GM12891 (cell line): Measurements from ENCODE around the gene UBE3D.

Source experiments
- DNase-seq: peaks from one replicate; pipeline ENCODE4 v3.0.0; 2011; ENCODE audit warnings: low spot score; ENCODE audit not compliant: insufficient read length
- FAIRE-seq: peaks from 2 replicates; lab custom pipeline; 2011; peaks lifted over from hg19 to GRCh38; lab: Jason Lieb, UNC
- PAX5 ChIP-seq: IDR thresholded peaks from 2 replicates; pipeline ENCODE4 v1.6.1; 2011; ENCODE audit warnings: low read length, moderate library complexity, mild to moderate bottlenecking; ENCODE audit not compliant: insufficient read depth, severe bottlenecking
- POLR2A ChIP-seq: IDR thresholded peaks from 2 replicates; pipeline ENCODE4 v1.6.1; 2011; ENCODE audit warnings: low read depth, low read length, control low read depth
- POLR2AphosphoS5 ChIP-seq: IDR thresholded peaks from 2 replicates; pipeline ENCODE4 v1.6.1; 2011; ENCODE audit warnings: low read depth, low read length, control low read depth
- POU2F2 ChIP-seq: IDR thresholded peaks from 2 replicates; pipeline ENCODE4 v1.6.1; 2011; ENCODE audit warnings: low read depth, mild to moderate bottlenecking, control low read depth, low read length, moderate library complexity
- SPI1 ChIP-seq: IDR thresholded peaks from 2 replicates; pipeline ENCODE4 v1.6.1; 2011; ENCODE audit warnings: low read depth, low read length, control low read depth
- TAF1 ChIP-seq: IDR thresholded peaks from 2 replicates; pipeline ENCODE4 v1.6.1; 2011; ENCODE audit warnings: low read depth, low read length, control low read depth

The UBE3D gene

DNA sequence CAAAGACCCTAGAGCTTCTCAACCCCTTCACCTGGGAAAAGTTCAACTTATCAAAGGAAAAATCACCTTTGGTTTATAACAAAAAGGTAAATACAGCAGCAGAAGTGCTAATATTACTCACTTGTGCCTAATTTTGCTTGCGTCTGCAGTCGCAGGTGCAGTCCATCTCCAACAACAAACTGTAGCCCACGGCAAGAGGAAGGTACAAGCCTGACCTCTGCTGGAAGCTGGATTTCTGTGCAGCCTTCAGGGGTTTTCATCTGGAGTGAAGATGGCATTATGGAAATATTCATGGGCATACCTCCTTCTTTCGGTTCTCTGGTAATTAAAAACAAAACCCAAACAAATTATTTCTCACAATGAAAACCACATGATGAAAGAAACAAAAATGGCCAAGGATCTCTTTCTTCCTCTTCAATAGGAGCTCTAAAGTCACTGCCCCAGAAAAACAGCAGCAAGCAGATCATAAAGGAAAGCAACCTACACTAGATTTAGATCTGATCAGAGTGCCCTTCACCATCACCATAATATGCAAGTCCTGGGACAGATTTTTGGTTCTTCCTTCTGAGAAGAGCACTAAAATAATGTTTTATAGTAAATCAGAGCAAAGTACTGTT lies 7.8 kb downstream of the UBE3D start:
- DNase-seq (no peak), FAIRE-seq (peak; percentile 91)
- no peak for TF ChIP-seq POLR2A
- TF ChIP-seq TAF1 = no peak
- TF ChIP-seq POU2F2 = no peak
- no peak for TF ChIP-seq SPI1
- no peak for TF ChIP-seq PAX5
- no peak for TF ChIP-seq POLR2AphosphoS5

DNA sequence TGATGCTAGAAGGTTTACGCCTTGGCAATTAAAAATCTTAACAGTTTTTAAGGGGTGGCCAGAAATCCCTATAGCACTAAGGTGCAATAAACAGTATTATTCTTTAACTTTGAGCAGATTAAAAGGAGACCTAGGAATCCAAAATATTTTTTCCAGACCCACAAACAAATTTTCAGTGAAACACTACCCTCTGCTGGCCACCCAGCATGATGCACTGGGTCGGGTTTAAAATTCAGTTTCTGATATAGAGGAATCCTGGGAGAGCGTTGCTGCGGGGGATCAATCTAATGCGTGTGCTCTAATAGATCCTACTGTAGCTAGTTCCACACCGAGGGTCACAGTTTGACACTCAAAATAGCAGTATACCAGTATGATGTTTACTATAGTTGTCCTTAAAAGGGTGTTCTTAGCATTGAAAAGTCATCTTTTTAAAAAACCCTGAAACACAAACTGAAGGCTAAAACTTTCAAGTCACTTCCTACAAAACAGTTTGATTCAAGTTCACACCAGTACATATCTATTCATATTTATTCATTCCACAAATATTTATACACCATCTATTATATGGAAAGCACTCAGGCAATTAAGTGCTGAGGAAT lies 10.2 kb downstream of the UBE3D start:
- FAIRE-seq = peak; percentile 77
- no peak for TF ChIP-seq POLR2AphosphoS5
- no peak for TF ChIP-seq POLR2A
- TF ChIP-seq POU2F2 = no peak
- no peak for TF ChIP-seq PAX5
- no peak for TF ChIP-seq TAF1
- TF ChIP-seq SPI1 = no peak
- no peak for DNase-seq

DNA sequence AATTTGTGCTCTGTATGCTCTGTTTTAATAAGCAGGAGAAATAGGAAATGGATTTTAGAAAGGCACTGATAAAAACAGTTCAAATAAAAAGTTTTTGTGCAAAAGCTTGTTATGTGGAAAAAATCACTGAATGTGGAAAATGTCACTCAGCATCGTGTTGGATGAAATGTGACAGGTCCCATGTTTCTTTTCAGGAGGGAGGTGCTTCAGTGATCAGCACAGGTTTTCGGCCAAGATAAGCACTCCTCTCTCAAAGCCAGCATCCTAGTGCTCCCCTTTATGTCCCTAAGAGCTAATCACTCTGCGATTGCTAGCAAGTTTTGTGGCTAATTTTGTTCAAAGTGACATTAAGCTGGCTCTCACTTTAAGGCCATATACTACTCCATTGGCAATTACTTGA lies 12.0 kb downstream of the UBE3D start:
- DNase-seq = no peak
- TF ChIP-seq POU2F2 (no peak), POLR2A (no peak), TAF1 (no peak), SPI1 (no peak), PAX5 (no peak), POLR2AphosphoS5 (no peak)
- no peak for FAIRE-seq

DNA sequence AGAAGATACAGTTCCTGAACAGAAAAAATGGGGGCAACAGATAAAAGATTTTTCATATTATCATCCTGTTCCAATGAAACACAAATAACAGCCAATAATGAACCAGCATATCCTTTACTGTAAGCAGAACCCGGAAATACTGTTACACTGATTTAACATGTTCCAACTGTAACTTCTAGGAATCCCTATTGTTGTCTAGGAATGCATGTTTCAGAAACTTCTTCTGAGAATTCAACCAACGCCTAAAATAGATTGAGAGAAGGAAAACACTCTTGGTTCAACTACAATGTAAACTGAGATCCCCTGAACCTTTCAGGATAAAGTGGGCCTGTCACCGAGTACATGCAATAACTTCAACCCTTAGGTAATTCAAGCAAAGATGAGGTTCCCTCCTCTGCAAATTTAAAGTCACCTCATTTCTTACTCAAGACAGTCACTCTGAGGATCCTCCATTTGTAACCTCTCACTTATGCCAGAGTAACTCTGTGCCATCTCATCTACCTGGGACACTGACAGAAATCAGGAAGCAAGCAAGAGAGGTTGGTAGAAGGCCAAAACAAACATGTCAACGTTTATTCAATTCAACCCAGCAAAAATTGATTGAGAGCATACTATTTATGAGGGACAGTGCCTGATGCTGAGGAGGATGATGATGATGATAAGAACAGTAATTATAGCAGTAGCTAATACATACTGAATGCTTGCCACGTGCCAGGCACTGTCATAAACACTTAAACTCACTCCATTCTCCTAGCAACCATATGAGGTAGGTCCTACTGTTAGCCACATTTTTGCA lies 14.1 kb downstream of the UBE3D start:
- no peak for TF ChIP-seq POLR2A
- no peak for TF ChIP-seq POU2F2
- no peak for TF ChIP-seq POLR2AphosphoS5
- no peak for TF ChIP-seq SPI1
- TF ChIP-seq TAF1 = no peak
- no peak for TF ChIP-seq PAX5
- DNase-seq = no peak
- no peak for FAIRE-seq

DNA sequence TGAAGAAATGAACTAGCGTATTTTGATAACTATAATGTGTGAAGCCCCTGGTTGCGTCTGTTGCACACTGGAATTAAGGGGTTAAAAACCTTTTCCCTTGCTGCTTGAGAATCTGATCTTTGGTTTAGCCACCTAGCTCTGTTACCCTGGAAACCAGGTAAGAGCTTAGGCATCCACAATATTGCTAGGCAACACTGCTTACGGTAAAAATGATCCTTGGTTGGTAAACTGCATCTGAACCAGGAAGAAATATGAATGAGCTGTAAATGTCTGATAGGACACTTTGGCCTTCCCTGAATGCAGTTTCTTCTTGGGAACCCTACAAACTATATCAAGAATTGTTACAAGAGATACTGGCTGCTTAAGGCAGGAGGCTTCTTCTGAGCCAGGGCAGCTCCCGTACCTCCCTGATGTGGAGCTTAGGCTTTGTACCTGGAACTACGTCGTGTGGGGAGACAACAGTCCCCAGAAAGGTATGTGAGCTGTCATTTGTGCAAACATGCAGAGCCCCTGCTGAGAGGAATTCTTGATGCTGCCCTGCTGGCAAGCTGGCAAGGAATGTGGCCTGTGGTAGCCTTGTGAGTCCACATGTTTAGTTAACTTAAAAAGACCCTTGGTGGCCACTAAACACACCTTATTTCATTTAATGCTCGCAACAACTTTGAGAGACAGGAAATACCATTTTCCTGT lies 18.4 kb downstream of the UBE3D start:
- DNase-seq (no peak), FAIRE-seq (no peak)
- TF ChIP-seq SPI1 = no peak
- no peak for TF ChIP-seq TAF1
- TF ChIP-seq POLR2A = no peak
- no peak for TF ChIP-seq POU2F2
- no peak for TF ChIP-seq POLR2AphosphoS5
- TF ChIP-seq PAX5 = no peak

DNA sequence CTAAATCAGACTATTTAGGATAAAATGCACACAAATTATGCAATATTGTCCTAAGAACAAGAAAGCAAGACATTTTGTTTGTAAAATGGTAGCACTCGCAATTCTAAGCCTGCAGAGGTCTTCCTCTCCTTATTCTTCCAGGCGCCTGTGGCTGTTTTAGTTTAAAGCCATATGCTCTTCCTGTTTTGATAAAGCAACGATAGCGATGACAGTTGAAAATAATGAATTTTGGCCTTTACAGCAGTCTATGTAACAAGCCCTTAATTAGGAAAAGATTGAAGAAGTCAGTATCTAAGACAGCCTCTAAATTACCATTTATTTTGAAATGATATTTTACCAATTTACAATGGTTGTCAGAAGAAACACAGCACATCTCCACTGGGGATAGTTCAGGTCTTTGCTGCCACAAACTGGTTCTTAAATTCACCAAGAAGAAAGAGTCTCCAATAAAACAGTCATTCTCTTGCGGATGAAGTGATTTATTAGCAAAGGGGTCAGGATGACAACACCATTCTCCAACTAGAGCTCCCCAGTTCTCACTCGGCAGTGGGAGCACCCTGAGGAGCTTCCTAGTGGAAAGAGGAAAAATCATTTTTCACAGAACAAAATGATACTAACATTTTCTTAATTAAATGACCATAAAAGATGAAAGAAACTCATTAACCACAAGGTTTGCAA lies 21.4 kb downstream of the UBE3D start:
- TF ChIP-seq POU2F2 = no peak
- no peak for TF ChIP-seq PAX5
- TF ChIP-seq TAF1 = no peak
- TF ChIP-seq POLR2A = no peak
- no peak for TF ChIP-seq SPI1
- DNase-seq (no peak), FAIRE-seq (no peak)

DNA sequence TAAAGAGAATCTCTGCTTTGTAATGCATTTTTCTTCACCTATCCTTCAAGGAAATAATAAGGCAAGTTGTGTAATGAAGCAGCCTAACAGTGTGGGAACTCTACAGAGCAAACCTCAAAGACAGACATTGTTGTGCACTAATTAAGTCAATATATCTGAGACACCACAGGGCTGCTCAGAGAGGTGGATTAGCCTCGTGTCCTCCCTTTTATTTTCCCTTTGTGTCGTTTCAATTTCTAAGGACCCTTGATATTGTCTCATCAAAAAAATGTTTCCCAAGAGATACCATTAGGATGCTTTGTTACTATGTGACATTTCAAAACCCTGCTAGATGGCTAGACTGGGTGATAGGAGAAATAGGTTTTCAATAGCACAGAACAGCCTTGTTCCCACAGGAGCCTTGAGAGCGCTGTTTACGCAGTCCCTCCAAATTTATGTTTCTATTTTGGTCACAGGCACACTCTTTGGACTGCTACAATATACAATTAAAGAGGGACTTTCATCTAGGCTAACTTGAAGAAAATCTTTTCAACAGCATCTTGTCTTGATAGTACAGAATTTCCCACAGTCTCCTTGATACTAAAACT lies 23.1 kb downstream of the UBE3D start:
- TF ChIP-seq POU2F2 (no peak), POLR2A (no peak), TAF1 (no peak), PAX5 (no peak), POLR2AphosphoS5 (no peak), SPI1 (no peak)
- DNase-seq (no peak), FAIRE-seq (no peak)

DNA sequence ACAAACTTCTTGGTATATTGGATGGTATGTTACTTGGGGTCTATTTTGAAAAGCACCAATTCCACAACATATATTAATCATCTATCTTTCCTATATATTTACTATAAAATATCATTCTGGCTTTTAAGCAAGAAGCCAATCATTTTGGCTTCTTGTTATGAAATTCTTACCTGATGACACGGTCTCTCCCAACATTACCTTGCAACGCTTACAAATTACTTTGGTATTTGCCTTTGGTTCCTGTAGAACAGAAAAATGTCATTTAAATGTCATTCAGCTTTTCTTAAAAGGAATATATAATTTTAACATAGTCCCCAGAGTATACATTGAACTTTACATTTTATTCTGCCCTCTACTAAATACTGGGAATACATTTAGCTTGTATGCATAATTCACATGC lies 27.4 kb downstream of the UBE3D start:
- DNase-seq (no peak), FAIRE-seq (no peak)

DNA sequence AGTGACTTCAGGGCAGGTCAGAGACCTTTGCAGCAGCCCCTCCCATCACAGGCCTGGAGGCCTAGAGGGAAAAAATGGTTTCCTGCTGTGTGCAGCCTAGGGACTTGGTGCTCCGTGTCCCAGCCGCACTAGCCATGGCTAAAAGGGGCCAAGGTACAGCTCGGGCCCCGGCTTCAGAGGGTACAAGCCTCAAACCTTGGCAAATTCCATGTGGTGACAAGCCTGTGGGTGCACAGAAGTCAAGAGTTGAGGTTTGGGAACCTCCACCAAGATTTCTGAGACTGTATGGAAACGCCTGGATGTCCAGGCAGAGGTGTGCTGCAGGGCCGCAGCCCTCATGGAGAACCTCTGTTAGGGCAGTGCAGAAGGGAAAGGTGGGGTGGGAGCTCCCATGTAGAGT lies 34.0 kb downstream of the UBE3D start:
- DNase-seq (no peak), FAIRE-seq (no peak)
- TF ChIP-seq POLR2A = no peak

More for the DNA sequence above, 27.4 kb downstream of the UBE3D start:
- no peak for TF ChIP-seq POLR2A
- TF ChIP-seq SPI1 = no peak
